HG03571 (cell line): Measurements from ENCODE around the gene DGCR8.

Experiments
- ATAC-seq: cut with Tn5 transposase; IDR thresholded peaks from one replicate; pipeline ENCODE4 v1.9.1; 2021; ENCODE audit not compliant: unreplicated experiment

The DGCR8 gene

DNA sequence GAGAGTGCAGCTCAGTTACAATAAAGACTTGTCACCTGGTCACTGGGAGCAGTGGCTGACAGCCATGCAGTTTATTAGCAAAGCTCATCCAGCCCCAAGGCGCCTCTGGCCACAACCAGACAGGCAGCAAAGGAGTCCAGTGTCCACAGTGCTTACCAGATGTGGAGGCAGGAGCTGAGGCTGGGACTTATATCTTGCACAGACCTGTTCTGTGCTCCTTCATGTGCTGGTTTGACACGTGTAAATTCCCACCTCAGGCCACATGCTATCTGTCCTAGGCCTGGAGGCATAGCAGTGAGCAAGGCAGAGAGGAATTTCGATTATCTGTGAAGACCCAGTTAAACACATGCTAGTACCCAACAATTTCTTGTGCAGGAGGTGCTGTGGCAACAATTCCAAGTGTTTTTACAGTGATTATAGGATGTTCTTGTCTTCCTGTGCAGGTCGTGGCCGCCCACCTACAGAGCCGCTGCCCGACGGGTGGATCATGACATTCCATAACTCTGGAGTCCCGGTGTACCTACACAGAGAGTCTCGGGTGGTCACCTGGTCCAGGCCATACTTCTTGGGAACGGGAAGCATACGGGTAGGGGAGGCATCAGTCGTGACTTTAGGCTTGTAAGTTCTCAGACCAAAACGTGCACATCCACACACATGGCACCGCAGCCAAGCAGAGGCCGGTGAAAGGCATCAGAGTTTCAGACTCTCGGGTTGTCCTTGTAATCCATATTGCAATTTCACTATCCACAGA is 9.4 kb downstream of the DGCR8 start:
- no peak for ATAC-seq

DNA sequence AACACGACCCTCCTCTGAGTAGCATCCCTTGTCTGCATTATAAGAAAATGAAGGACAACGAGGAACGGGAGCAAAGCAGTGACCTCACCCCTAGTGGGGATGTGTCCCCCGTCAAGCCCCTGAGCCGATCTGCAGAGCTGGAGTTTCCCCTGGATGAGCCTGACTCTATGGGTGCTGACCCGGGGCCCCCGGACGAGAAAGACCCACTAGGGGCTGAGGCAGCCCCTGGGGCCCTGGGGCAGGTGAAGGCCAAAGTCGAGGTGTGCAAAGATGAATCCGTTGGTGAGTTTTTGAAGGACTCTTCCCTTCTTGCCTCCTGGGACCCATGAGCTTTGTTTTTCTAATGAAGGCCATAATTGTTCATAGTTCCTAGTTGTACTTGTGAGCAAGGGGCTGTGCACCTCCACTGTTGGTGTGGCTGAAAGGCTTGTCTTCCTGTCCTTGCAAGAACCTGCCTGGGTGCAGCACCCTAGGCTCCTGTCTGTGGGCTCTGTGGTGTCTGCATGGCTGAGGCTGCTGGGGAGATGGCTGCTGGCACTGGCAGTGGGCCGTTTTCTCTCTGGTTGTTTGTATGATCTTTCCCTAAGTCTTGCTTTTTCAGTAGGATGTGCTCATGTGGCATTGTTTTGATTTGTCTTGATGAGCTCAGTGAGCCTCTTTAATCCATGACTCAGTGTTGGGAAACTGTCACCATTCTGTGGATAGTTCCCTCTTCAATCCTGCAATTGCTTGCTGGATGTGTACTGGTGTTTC is 10.1 kb downstream of the DGCR8 start:
- no peak for ATAC-seq

DNA sequence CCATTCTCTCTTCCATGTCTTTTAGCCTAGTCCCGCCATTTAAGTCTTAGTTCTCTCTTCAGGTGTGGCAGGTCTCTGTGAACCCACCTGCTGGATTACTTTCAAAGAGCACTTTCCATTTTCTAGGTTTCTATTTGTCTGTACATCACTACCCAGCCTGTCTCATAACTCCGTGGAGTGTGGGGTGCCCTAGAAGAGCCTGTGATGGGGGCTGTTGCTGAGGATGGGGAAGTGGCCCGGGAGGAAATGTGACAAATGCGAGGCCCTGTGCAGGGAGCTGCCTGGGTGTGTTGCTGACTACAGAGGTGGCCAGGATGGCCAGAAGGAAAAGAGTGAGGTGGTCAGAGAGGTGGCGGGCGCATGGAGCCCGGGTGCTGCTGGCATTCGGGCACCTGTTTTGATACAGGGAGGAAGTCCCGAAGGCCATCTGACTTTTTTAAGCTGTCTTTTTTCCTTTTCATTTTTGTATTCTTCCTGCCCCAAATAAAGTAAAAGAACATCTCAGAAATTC is 10.7 kb downstream of the DGCR8 start:
- no peak for ATAC-seq

DNA sequence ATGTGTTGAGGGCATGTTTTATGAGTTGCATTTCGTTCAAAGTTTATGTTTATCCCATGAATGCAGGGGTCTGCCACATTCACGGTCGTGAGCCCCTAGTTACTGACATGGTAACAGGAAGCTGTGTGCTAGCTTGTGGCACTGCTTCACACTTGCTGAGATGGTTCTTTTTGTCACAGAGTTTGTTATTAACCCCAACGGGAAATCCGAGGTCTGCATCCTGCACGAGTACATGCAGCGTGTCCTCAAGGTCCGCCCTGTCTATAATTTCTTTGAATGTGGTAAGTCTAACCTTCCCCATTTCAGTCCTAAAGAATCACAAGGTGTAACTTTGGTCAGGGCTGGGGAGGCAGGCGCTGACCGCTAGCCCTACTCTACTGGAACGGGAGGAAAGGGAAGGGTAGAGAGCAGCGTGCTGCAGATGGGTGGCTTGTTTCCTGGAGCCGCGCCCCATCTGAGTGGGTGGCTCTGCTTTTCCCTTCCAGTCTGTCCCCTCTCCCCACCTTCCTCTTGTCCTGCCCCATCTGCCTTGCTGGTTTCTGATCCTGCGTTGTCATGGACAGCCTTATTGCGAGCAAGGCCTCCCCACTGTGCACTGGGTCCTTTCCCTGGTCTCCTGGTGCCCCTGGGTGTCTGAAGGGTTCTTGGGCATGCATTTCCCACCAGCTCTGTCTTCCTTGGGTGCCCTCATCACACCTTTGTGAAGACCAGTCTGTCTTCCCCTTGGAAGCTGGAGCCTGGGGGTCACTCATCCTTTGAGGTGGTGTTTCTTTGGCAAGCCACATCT is 11.8 kb downstream of the DGCR8 start:
- no peak for ATAC-seq

DNA sequence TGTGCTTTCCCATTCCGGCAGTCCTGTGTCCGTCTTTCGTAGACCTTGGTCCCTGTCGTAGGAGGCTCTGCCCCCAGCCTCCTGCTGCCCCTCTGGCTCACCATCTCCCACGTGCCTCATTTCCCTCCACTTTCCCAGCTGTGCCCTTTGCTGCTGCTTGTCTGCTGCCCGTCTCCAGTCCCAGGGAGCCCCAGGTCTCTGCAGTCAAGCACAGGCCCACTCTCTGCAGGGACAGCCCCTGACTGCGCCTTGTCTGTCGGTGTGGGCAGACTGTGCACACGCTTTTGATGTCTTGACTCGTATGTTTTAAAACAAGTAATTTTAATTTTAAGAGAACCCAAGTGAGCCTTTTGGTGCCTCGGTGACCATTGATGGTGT is 12.4 kb downstream of the DGCR8 start:
- ATAC-seq: no peak

DNA sequence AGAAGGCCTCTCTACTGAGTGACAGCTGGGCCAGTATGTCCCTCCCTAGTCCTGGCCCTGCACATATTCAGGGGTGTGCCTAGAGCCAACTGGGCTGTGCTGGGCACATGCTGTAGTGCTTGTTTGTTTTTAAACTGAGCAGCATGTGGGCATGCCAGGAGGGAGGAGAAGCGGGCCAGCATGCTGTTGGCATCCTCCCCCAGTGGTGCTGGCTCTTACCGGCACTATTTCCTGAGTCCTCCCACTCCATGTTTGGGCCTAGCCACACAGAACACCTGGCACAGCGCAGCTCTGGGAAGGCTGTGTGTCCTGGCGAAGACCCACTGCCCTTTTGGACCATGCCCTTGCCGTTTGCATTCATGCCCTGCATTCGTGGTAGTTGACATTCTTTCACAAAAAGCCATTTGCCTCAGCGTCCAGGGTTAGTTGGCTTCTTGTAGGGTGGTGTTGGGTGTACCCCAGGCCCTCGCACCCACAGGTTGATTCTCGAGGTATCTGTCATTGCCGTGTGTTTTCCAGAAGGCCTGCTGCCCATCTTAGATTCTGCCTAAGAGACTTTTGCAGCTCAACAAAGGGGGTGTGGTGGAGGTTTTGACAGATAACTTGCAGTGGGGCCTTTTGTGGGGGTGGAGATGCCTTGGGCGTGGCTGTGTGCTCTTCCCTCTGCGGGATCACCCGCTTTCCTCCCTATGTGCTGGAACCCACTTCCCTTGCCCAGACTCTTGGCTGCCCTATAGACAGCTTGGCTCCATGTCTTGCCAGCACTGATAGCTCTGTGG is 13.6 kb downstream of the DGCR8 start:
- no peak for ATAC-seq

DNA sequence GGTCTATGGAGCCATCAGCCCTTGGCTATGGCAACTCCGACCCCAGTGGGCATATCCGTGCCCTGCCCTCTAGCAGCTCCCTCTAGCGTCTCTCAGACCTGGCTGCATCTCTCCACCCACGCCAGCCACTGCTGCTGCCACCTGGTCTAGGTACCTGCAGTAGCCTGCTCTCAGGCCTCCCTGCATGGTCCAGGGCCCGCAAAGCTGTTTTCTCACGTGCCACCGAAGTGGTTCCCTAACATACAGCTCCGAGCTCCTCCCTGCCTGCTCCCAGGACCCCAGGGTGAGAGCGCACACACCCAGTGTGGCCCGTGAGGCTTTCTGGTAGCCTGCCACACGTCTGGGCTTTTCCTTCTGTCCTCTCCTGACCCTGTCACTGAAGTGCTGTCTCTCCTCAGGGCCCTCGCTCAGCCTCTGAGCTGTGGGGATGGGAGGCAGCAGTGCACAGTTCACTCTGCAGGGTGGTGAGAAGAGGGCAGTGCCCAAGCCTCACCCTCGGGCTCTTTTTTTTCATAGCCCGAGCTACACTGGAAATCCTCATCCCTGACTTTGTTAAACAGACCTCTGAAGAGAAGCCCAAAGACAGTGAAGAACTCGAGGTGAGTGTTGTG is 14.3 kb downstream of the DGCR8 start:
- ATAC-seq: no peak

DNA sequence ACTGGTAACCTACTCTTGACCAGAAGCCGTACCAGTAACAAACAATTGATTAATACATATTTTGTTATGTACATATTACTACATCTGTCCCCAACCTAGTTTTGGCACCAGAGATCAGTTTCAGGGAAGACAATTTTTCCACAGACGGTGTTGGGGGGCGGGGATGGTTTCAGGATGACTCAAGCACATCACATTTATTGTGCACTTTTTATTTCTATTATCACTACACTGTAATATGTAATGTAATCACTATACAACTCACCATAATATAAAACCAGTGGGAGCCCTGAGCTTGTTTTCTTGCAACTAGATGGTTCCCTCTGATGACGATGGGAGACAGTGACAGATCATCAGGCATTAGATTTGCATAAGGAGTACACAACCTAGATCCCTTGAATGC is 15.5 kb downstream of the DGCR8 start:
- no peak for ATAC-seq

DNA sequence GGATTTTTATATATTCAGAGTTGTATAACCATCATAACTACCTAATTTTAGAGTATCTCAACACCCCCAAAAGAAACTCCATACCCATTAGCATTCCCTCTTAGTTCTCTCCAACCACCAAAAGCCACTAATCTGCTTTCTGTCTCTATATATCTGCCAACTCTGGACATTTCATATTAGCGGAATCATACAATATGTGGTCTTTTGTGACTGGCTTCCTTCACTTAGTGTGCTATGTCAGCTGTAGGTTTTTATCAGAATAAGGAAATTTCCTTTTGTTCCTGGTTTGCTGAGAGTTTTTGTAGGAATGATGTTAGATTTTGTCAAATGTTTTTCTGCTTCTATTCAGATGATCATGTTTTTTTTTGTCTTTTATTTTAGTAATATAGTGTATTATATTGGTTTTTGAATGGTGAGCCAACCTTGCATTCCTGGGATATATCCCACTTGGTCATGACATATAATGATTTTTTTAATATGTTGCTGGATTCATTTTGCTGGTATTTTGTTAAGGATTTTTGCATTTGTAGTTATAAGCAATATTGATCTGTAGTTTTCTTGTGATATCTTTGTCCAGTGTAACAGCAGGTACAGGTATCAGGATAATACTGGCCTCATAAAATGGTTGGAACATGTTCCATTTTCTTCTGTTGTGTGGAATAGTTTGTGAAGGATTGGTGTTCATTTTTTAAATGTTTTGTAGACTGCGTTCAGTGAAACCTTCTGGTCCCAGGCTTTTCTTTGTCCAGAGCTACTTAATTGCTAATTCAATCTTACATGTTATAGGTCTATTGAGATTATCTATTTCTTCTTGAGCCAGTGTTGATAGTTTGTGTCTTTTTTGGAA is 16.8 kb downstream of the DGCR8 start:
- ATAC-seq: no peak

DNA sequence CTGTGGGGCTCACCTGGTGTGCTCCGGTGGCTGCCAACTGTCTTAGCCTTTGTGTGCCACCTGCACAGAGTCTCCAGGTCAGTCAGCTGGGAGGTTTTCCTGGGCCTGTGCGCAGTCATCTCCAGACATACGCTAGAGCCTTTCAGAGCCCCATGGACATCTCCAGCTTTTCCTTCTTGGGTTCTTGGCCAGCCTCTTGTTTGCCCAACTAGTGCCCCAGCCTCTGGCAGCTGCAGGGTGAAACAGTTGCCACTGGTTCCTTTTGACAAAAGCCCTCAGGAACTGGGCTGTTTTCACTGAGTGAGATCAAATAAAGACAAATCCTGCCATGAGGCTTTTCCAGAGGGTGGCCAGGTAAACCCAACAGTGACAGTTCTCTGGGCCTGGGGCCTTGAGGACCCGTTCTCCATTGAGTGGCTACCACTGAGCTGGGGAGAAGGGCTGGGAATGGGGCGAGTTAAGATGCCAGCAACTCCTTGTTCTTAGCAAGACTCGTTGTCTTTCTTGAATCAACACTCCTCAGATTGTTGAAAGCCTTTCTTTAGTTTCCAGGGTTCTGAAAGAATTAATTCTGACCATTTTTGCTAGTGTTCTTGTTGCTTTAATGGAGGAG is 19.2 kb downstream of the DGCR8 start:
- no peak for ATAC-seq

DNA sequence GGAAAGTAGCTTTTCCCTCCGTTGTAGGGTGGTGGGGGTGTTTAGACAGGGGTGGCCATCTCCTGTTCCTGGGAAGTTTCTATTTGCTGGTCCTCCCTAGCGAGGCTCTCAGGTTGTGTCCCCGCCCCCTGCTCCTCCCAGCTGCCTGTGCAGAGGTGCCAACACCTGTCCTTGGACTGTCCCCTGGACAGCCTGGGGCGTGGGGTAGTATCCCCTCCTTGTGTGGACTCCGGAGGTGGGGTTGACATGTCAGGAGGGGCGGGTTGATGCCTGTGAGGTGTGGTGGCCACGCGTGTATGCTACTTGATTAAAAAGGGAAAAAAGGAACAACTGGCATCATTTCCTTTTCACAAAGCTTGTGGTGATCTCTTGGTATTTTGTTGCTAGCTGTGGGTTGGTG is 21.6 kb downstream of the DGCR8 start:
- no peak for ATAC-seq

DNA sequence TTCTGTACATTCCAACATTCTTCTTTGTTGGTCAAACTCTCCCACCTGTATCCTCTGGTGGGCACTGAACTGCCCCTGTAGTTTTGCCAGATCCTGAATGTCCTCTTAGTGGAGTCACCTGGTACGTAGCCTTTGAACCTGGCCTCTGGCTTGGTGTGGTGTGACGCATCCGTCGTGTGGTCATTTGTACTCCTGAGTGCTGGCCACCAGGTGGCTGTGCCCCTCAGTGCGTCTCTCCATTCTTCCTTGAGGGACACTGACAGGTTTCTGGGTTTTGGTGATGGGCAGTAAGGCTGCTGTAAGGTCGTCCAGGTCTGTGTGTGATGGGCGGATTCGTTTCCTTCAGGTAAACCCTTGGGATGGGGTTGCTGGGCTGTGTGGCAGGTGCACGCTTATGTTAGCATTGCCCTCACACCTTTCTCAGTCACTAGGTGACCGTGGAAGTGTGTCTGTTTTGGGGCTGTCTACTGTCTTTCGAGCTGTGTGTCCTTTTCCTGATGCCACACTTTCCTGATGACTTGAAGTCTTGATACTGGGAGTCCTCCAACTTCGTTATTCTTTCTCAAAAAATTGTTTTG is 22.3 kb downstream of the DGCR8 start:
- no peak for ATAC-seq

DNA sequence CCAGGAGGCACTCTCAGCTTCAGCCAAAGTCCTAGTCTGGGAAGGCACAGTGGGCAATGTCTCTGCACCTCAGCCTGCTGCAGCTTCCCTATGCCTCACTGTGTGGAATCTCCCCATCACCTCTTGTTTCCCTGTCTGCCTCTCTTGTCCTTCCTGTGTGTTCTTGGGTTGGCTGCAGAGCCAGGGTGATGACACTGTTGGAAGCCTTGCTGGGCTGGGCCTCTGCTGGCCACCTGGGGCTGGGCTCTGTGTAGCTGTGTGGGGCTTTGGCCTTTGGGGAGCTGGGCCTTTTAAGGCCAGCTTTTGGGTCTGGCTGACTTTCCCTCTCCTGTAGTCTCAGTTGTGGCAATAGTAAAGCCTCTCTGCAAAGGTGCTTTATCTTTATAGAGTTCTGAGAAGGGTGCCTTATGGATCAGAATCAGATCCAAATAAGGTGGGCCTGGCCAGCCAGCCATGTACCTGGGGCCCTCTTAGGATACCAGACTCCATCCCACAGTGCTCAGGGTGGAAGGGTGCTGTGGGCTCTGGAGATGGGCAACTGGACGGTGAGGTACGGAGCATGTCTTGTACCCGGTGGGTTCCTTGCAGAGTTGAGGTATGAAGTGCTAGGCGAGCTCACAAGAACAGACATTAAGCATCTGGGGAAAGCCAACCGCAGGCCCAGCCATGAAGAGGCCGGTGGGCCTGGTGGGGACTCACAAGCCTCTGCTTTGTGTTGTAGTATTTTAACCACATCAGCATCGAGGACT is 25.6 kb downstream of the DGCR8 start:
- ATAC-seq: no peak

DNA sequence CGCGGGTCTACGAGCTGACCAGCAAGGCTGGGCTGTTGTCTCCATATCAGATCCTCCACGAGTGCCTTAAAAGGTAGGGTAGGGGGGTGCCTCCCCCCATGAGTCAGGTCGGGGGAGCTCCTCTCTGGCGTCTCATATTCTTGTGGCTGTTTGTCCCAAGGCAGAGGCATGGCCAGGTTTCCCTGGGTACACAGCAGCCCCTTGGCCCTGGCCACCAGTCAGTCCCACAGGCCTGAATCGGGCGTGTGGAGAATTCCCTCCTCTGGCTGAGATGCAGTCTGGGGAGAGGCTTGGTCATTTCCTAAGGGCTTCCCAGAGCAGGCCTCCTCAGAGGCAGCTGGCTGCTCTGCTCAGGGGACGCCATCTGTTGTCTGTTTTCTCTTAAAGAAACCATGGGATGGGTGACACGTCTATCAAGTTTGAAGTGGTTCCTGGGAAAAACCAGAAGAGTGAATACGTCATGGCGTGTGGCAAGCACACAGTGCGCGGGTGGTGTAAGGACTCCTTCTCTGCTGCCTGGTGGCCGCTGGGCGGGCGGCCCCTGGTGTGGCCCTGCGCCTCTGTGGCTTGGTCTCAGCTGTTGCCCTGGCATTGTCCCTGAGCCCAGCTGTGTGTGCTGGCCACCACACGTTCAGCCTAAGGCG is 26.3 kb downstream of the DGCR8 start:
- no peak for ATAC-seq

DNA sequence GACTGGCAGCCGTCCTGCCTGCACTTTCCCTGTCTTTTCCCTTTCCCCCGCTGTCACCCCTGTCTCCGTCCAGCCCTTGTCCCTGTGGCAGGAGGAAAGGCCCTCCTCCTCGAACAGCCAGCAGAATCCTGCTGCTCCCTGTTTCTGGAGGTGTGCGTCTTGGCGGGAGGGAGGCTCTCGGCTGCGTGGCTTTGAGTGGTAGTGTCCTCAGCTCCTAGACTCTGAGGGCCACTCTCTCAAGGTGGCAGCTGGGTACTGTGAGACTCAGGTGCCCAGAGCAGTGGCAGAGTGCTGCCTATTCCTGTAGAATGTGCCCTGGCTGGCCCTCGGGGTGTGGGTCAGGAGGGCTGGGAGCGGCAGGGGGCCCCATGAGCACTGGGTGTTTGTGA is 26.8 kb downstream of the DGCR8 start:
- ATAC-seq: no peak

DNA sequence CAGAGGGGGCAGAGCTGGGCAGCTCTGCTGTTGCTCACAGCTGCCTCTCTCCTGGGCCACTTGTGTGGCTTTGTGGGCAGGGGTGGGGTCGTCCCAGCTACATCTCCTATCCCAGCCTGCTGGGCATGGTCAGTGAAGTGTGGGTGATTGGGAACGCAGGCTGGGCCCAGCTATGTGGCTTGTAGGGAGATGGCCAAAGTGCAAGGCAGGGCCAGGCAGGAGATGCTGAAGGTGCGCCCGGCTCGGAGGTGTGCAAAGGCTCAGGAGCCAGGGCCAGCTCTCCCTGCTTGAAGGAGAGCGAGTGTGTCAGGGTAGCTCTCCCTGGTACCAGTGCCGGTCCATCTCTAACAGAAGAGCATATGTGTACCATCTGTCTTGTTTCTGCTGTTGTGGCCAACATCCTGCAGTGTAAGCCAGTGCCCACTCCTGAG is 27.4 kb downstream of the DGCR8 start:
- no peak for ATAC-seq

DNA sequence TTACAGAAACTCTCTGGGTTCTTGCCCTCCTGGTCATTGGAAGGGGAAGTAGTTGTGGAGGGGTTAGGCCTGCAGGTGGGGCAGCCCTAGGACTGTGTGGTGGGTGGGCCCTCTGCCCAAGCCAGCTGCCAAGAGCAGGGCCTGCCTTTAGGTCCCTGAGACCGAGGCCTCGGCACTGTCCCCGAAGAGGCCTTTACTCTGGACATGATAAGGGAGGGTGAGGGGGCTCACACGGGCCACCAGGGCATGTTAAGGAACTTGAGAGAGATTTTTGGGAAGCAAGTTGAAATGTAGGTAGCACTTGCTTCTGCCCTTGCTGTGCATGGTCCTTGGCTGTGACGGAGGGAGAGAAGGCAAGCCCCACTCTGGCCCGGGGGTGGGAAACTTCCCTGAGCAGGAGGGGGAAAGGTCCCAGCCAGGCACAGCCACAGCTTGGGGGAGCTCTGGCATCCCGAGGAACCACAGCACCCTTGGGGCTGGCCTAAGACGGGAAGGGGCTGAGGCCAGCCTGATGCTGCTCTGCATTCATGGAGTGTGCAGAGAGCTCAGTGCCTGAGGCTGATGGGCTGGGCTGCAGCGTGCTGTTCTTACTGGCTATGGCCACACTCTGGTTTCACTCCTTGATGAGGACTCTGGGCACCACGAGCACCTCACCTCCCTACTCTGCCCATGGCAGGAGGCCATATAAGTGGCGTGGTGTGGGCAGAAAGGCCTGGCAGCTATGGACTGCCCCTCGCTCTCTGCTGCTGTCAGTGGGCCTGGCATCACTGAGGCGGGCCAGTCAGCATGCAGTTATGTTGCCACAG is 28.1 kb downstream of the DGCR8 start:
- no peak for ATAC-seq
